ENCODE data around the gene HDDC3.
A peak's percentile ranks its signal among the peaks of the same experiment; 100 is the strongest.

Gene HDDC3

GRCh38 chr15:90953947-90954711, 21.8 kb upstream of the HDDC3 start:
- no peak for DNase-seq (ENCODE audit: low read depth in 2 of 3, low spot score in 2 of 3)

- DNase-seq (ENCODE audit: low read depth in 2 of 3, low spot score in 2 of 3) = no peak
Measured at GRCh38 chr15:90952901-90953677, 20.7 kb upstream of the HDDC3 start.

GRCh38 chr15:90950676-90951075, 18.3 kb upstream of the HDDC3 start:
- DNase-seq (ENCODE audit: low read depth in 2 of 3, low spot score in 2 of 3) = no peak

- no peak for DNase-seq (ENCODE audit: low read depth in 2 of 3, low spot score in 2 of 3)
Measured at GRCh38 chr15:90949979-90950675, 17.8 kb upstream of the HDDC3 start.

DNA sequence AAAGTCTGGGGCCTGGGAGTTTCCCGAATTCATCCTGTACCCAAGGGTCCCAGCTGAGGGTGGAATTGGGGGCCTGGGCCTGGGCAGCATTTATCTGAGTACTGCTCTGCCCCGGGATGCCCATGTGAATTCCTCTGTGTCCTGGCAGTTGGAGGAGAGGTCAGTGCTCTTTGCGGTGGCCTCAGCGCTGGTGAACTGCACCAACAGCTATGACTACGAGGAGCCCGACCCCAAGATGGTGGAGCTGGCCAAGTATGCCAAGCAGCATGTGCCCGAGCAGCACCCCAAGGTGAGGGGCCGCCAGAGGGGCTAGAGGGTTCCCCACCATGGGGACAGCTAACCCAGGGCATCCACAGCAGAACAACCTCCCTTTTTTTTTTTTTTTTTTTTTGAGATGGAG, 16.2 kb upstream of the HDDC3 start:
- no peak for DNase-seq (ENCODE audit: low read depth in 2 of 3, low spot score in 2 of 3)

DNA sequence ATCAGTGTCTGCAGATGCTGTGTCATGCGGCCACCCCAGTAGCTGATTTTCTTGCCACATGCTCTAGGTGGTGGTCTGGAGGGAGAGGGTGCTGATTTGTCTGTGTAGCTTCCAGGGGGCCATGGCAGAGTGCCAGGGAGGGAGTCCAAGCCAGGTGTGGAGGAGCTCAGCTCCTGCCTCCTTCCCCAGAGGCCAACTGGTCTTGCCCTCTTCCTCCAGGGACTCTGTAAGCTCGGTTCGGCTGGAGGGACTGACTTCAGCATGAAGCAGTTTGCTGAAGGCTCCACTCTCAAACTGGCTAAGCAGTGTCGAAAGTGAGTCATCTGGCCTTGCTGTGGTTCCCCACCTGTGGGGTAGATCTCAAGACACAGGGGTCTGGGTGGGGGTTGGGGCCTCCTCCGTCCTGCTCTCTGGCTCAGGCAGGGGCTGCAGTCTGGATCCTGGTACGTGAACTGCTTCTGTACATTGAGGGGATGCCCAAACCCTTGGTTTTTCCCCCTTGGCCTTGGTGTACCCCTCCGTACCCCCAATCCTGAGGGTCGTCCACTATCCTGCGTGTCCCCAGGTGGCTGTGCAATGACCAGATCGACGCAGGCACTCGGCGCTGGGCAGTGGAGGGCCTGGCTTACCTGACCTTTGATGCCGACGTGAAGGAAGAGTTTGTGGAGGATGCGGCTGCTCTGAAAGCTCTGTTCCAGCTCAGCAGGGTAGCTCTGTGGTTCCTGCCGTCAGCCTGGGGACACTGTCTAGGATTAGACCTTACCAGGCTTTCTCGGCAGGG, 15.4 kb upstream of the HDDC3 start:
- no peak for DNase-seq (ENCODE audit: low read depth in 2 of 3, low spot score in 2 of 3)

DNA sequence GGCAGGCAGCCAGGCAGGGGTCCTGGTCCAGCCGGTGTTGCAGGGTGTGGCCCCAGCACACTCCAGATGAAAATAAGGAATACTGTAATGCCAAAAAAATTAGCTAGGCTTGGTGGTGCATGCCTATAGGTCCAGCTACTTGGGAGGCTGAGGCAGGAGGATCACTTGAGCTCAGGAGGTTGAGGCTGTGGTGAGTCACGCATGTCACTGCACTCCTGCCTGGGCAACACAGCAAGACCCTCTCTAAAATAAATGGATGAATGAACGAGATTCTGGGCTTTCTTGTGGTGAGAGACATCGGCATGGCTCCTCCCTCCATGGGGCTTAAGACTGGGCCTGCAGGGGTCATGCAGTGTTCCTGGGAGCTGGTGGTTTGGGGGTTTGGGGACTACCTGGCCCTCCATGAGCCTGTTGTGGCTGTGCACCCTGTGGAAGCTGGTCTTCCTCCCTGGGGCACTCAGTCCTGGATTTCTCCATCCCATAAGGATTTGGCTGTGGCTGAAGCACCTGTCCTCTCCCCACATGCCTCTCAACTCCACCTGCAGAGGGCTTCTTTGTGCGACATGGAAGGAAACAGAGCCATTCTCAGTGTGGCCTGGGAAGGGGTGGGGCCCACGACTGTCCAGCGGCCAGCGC, 14.7 kb upstream of the HDDC3 start:
- DNase-seq (ENCODE audit: low read depth in 2 of 3, low spot score in 2 of 3) = no peak

- DNase-seq (ENCODE audit: low read depth in 2 of 3, low spot score in 2 of 3) = no peak
Measured at GRCh38 chr15:90946538-90946937, 14.2 kb upstream of the HDDC3 start.

- no peak for DNase-seq (ENCODE audit: low read depth in 2 of 3, low spot score in 2 of 3)
Measured at GRCh38 chr15:90945091-90945490, 12.7 kb upstream of the HDDC3 start.

- no peak for DNase-seq (ENCODE audit: low read depth in 2 of 3, low spot score in 2 of 3)
Measured at GRCh38 chr15:90942354-90943120, 10.2 kb upstream of the HDDC3 start.

- no peak for DNase-seq (ENCODE audit: low read depth in 2 of 3, low spot score in 2 of 3)
Measured at GRCh38 chr15:90941038-90941437, 8.7 kb upstream of the HDDC3 start.

GRCh38 chr15:90939756-90940155, 7.4 kb upstream of the HDDC3 start:
- no peak for DNase-seq (ENCODE audit: low read depth in 2 of 3, low spot score in 2 of 3)

- no peak for DNase-seq (ENCODE audit: low read depth in 2 of 3, low spot score in 2 of 3)
Measured at GRCh38 chr15:90938261-90938660, 5.9 kb upstream of the HDDC3 start.

GRCh38 chr15:90936823-90937222, 4.5 kb upstream of the HDDC3 start:
- DNase-seq (ENCODE audit: low read depth in 2 of 3, low spot score in 2 of 3) = no peak

- peak; percentile 88 to 94 (median 91) for DNase-seq (ENCODE audit: low read depth in 2 of 3, low spot score in 2 of 3)
Measured at GRCh38 chr15:90934949-90935751, 2.8 kb upstream of the HDDC3 start, which contains the start of gene UNC45A. Gene UNC45A, plus strand, starts transcription at chr15:90935285. Its CDS starts 40 bp downstream, at chr15:90935325.

DNA sequence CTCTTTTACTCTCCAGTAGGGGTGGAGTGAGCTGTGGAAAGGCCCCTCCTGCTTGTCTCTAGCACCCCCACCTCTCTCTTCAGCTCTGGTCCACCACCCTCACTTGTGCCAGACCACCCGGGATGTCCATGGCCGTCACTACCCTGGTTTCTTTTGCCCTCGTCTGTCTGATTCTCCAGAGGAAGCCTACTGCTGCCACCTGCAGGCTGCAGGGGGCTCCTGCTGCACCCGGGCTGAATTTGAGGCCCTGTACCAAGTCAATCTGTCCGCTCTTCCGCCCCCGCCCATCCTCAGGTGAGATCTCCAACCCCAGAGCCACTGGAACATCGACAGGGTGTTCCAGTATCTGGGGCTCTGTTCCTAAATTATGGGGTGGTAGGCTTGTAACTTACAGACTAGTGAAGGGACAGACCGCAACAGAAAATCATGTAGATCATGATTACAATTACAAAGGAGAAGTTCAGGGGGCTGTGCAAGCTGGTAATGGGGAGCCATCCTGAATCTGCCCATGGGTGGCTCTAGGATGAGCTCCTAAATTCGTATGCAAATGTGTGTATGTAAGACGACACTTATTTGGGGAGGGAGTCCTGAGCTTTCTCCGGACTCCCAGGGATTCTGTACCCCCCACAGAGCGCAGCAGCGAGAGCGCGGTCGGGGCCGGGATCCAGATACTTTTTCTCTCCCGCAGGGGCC, 2.1 kb upstream of the HDDC3 start:
- DNase-seq (ENCODE audit: low read depth in 2 of 3, low spot score in 2 of 3) = peak; percentile 63 to 74 (median 73)

DNA sequence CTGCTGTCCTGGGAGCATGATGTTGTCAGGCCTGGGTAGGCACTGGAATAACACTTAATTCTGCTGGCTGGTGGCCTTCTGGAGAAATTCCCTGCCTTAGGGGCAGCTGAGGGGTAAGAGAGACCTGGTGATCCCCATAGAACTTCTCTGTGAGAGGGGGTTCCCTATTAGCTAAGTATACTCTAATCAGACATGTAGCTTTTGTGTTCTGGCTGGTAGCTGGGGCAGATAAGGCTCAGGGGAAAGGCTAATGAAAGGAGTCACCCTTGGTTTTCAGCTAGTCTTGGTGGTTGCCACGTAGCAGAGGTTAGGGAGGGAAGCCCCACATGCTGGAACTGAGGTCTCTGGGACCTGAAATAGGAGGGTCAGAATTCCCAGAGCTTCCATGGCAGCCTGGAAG, 952 bp upstream of the HDDC3 start:
- DNase-seq (ENCODE audit: low read depth in 2 of 3, low spot score in 2 of 3) = no peak

DNA sequence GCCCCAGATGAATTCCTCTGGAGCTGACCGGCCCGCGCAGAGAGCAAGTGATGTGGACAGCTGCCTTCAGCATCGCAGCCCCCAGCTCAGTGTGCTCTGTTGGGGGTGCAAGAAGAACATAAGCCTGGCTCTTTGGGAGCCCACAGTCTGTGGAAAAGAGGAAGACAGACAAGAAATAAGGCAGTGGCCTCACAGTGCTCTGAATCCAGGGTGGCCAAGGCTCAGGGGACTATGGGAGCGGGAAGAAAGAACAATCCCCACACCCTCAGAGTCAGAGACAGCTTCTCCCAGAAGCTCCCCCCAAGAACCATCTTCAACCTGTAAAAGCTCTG, 277 bp upstream of the HDDC3 start:
- no peak for DNase-seq (ENCODE audit: low read depth in 2 of 3, low spot score in 2 of 3)

- DNase-seq (ENCODE audit: low read depth in 2 of 3, low spot score in 2 of 3) = no peak
Measured at GRCh38 chr15:90931575-90931827, 848 bp downstream of the HDDC3 start.

All from activated CD8-positive, alpha-beta memory T cell treated with anti-CD3 and anti-CD28 coated beads for 48 hours (primary cell).